Endodermal cell (in vitro differentiated cells): ENCODE measurements around the gene CPHXL. TPM values are rescaled to one million over a fixed set of nuclear protein-coding genes. Genes with fewer than 3 reads are reported as not detected.

Experiments used
- DNase-seq: peaks from one replicate; pipeline ENCODE4 v3.0.0-alpha.2; 2017
- H3K27ac ChIP-seq: 2 replicates; pipeline ENCODE4 v1.5.1; 2013; ENCODE audit warnings: mild to moderate bottlenecking, low read depth, low read length, moderate library complexity
- H3K27me3 ChIP-seq: 2 replicates; pipeline ENCODE4 v1.6.1; 2013; ENCODE audit warnings: mild to moderate bottlenecking, low read length, moderate library complexity; ENCODE audit not compliant: insufficient read depth, control insufficient read depth, poor library complexity, severe bottlenecking
- H3K36me3 ChIP-seq: 2 replicates; pipeline ENCODE4 v1.7.0; 2013; ENCODE audit warnings: mild to moderate bottlenecking, low read length, moderate library complexity; ENCODE audit not compliant: control insufficient read depth, insufficient read depth
- H3K4me1 ChIP-seq: one replicate; pipeline ENCODE4 v1.7.0; 2013; ENCODE audit warnings: low read length; ENCODE audit not compliant: control insufficient read depth, insufficient read depth
- H3K4me3 ChIP-seq: 2 replicates; pipeline ENCODE4 v1.5.1; 2013; ENCODE audit warnings: mild to moderate bottlenecking, low read length, moderate library complexity
- H3K9ac ChIP-seq: 2 replicates; pipeline ENCODE4 v1.6.1; 2013; ENCODE audit warnings: mild to moderate bottlenecking, low read length, moderate library complexity; ENCODE audit not compliant: poor library complexity, severe bottlenecking; ENCODE audit errors: extremely low read depth
- H3K9me3 ChIP-seq: 2 replicates; pipeline ENCODE4 v1.6.1; 2013; ENCODE audit warnings: mild to moderate bottlenecking, low read length, moderate library complexity; ENCODE audit not compliant: control insufficient read depth
- H3K27ac Mint-ChIP-seq: 2 replicates; pipeline ENCODE4 v1.8.0; 2020; ENCODE audit warnings: mixed read lengths
- H3K27me3 Mint-ChIP-seq: 2 replicates; pipeline ENCODE4 v1.8.0; 2021; ENCODE audit warnings: mild to moderate bottlenecking, mixed read lengths; ENCODE audit not compliant: insufficient read depth
- H3K36me3 Mint-ChIP-seq: 2 replicates; pipeline ENCODE4 v1.8.0; 2020; ENCODE audit warnings: low read depth, mixed read lengths
- H3K4me1 Mint-ChIP-seq: 2 replicates; pipeline ENCODE4 v1.8.0; 2020; ENCODE audit warnings: mixed read lengths
- H3K4me3 Mint-ChIP-seq: 2 replicates; pipeline ENCODE4 v1.8.0; 2020; ENCODE audit warnings: mild to moderate bottlenecking, moderate library complexity, mixed read lengths
- H3K9me3 Mint-ChIP-seq: 2 replicates; pipeline ENCODE4 v1.8.0; 2020; ENCODE audit warnings: mild to moderate bottlenecking, mixed read lengths
- WGBS, 2 experiments: methylation state at CpG; one replicate each; pipeline versions ENCODE4 v1.1.5 to v1.1.7; 2013; ENCODE audit warnings: missing lambda C conversion rate in 2 of 2, mixed read lengths in 1 of 2; ENCODE audit not compliant: insufficient coverage in 1 of 2, insufficient read length in 1 of 2; 5-methylcytosine and 5-hydroxymethylcytosine counted together
- total RNA-seq, 2 donors: library from RNA; stranded (reverse); fragmentation: NEBNext Ultra II Directional in 1 of 2; extraction: Animal tissue kit (Norgen Biotek cat#: 25700) in 1 of 2; gene quantifications; 2 replicates in 1 of 2; 3 replicates in 1 of 2; pipeline ENCODE4 v1.2.1, GENCODE V29; 2021
- TF ChIP-seq, protein P1 (sequence below): fragments of 200-600 bp; sonication (generic); conservative IDR thresholded peaks from 2 replicates; pipeline ENCODE4 v1.5.0; 2021; ENCODE audit warnings: antibody characterized with exemption, mild to moderate bottlenecking

Gene CPHXL
- total RNA-seq, 2 donors from 2014 or later = not detected

DNA sequence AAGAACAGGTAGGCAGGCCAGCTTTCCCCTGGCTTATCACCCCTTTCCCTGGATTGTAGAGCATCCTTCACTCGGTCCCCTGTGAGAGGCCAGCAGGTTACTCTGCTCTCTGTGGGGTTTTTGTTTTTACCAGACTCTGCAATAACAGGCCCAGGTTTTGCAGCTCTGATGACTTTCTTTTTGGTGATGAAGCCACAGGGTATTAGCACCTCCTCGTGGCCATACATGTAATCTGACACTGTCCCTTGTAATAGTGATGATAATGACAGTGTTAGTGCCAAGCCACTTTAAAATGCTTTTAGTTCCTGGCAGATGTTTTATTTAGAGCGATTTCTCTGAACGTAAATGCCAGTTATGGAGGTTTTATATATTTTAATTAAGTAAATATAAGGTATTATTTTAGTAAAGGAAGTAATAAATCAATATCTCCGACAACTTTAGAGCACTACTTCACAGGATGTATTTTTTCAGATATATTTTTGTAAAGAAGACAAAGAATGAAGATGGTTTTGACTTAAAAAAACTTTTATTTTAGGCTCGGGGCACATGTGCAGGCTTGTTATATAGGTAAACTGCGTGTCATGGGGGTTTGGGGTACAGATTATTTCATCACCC is 38.0 kb upstream of the CPHXL start:
- Mint-ChIP-seq H3K9me3 (peaks cover 9% of the 10 kb centered on the region), H3K27ac (no peak overlapping the region), H3K27me3 (peaks cover 11% of the 10 kb centered on the region), H3K4me1 (no peaks in the 10 kb centered on the region), H3K4me3 (no peak overlapping the region), H3K36me3 (no peaks in the 10 kb centered on the region)
- H3K9me3 ChIP-seq = peaks cover 3% of the 10 kb centered on the region
- no peaks in the 10 kb centered on the region for H3K36me3 ChIP-seq
- peaks cover 7% of the 10 kb centered on the region for H3K27me3 ChIP-seq
- TF ChIP-seq, protein P1, sequence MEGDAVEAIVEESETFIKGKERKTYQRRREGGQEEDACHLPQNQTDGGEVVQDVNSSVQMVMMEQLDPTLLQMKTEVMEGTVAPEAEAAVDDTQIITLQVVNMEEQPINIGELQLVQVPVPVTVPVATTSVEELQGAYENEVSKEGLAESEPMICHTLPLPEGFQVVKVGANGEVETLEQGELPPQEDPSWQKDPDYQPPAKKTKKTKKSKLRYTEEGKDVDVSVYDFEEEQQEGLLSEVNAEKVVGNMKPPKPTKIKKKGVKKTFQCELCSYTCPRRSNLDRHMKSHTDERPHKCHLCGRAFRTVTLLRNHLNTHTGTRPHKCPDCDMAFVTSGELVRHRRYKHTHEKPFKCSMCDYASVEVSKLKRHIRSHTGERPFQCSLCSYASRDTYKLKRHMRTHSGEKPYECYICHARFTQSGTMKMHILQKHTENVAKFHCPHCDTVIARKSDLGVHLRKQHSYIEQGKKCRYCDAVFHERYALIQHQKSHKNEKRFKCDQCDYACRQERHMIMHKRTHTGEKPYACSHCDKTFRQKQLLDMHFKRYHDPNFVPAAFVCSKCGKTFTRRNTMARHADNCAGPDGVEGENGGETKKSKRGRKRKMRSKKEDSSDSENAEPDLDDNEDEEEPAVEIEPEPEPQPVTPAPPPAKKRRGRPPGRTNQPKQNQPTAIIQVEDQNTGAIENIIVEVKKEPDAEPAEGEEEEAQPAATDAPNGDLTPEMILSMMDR = peak; percentile 89
- no peak overlapping the region for H3K27ac ChIP-seq
- no peak overlapping the region for H3K9ac ChIP-seq
- H3K4me1 ChIP-seq = no peaks in the 10 kb centered on the region
- no peak overlapping the region for H3K4me3 ChIP-seq
- peak; percentile 78 for DNase-seq
- 0 to 18% methylated on average over 1 to 6 of the region's 7 CpGs for WGBS, 2 experiments

DNA sequence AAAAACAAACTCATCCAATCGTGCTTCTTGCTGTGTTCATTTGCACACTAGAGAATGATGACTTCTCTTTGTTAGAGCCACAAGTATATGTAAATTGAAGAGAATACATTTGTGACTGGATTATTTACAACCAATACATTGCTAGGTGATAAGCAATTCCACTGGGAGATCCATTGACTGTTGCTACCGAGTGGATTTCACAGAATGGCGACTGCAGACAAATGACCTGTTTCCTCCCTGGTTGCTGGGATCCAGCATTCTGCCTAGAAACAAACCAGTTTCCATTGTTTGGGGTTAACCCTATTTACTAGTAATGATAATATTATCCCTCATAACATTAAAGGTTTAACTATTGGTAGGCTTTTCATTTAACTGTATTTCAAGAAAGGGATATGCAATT is 36.9 kb upstream of the CPHXL start:
- no peak overlapping the region for H3K9ac ChIP-seq
- no peak overlapping the region for H3K4me3 Mint-ChIP-seq
- TF ChIP-seq, protein P1 = no peak
- no peaks in the 10 kb centered on the region for H3K36me3 ChIP-seq
- peaks cover 8% of the 10 kb centered on the region for H3K27me3 Mint-ChIP-seq
- H3K9me3 Mint-ChIP-seq = no peaks in the 10 kb centered on the region
- peaks cover 7% of the 10 kb centered on the region for H3K27me3 ChIP-seq
- no peaks in the 10 kb centered on the region for H3K4me1 ChIP-seq
- WGBS, 2 experiments = 88% methylated on average over 3 of the region's 3 CpGs; no CpG with 5 or more reads in 1 of the 2 experiments
- H3K36me3 Mint-ChIP-seq = no peaks in the 10 kb centered on the region
- no peak overlapping the region for H3K27ac Mint-ChIP-seq
- H3K4me1 Mint-ChIP-seq = no peaks in the 10 kb centered on the region
- no peaks in the 10 kb centered on the region for H3K9me3 ChIP-seq
- H3K27ac ChIP-seq = no peak overlapping the region
- DNase-seq = no peak
- no peak overlapping the region for H3K4me3 ChIP-seq

DNA sequence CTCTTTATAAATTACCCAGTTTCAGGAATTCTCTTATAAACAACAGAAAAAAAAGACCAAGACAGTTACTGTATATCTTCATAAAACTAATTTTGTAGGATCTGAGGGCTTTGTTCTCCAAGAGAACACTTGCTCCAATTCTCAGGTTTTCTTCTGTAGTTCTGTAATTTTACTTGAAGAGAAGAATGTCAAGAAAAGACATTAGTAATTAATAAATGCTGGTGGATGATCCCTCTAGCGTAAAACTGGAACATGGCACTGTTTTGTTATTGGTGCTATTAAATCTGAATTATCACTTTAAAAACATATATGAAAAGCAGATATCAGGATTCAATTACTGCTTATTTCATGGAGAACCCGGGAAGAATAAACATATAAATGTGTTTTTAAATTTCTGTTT is 36.5 kb upstream of the CPHXL start:
- WGBS, 2 experiments = 67 to 88% methylated on average over 1 to 2 of the region's 2 CpGs
- no peaks in the 10 kb centered on the region for H3K36me3 Mint-ChIP-seq
- Histone ChIP-seq H3K9me3 (no peaks in the 10 kb centered on the region), H3K9ac (no peak overlapping the region), H3K27me3 (peaks cover 7% of the 10 kb centered on the region), H3K36me3 (no peaks in the 10 kb centered on the region), H3K4me3 (no peak overlapping the region), H3K27ac (no peak overlapping the region), H3K4me1 (no peaks in the 10 kb centered on the region)
- no peak overlapping the region for H3K27ac Mint-ChIP-seq
- TF ChIP-seq, protein P1 = no peak
- H3K4me3 Mint-ChIP-seq = no peak overlapping the region
- no peaks in the 10 kb centered on the region for H3K4me1 Mint-ChIP-seq
- no peak for DNase-seq
- H3K27me3 Mint-ChIP-seq = peaks cover 9% of the 10 kb centered on the region
- no peaks in the 10 kb centered on the region for H3K9me3 Mint-ChIP-seq
